Measurements from ENCODE around the gene SPATA6L. TPM values are rescaled to one million over a fixed set of nuclear protein-coding genes. Genes with fewer than 3 reads are reported as not detected.

SPATA6L gene
- total and polyA plus RNA-seq, 2 experiments from 2014 or later = 1.7 to 1.9 TPM

GRCh38 chr9:4550777-4551484 lies 115.3 kb downstream of the SPATA6L start (continued):
- no peak for TF ChIP-seq ZNF462 (CRISPR knock-in tag; IDR thresholded peaks at IDR 0.05)

- H3K27me3 Mint-ChIP-seq (ENCODE audit: insufficient read depth, low read depth, poor library complexity) = peaks cover 4% of the 10 kb centered on the region
- Histone ChIP-seq H2AFZ (no peak overlapping the region), H3K4me3 (no peak overlapping the region), H3K27ac (ENCODE audit: low read depth) (no peak overlapping the region), H3K9me2 (ENCODE audit: insufficient read depth) (no peaks in the 10 kb centered on the region), H3F3A (replicated peaks; ENCODE audit: low read depth) (0 out of 2 replicates have a peak, but pooled peaks cover 2% of the 10 kb centered on the region), H3K27me3 (ENCODE audit: insufficient read depth) (no peaks in the 10 kb centered on the region), H4K20me1 (replicated peaks; ENCODE audit: insufficient read depth) (no peaks in the 10 kb centered on the region; the same call in 1 of the 2 replicates), H3K4me2 (no peak overlapping the region), H3K4me1 (ENCODE audit: insufficient read depth) (no peaks in the 10 kb centered on the region), H3K79me2 (replicated peaks; ENCODE audit: insufficient read depth) (no peaks in the 10 kb centered on the region), H3K36me3 (ENCODE audit: insufficient read depth) (no peaks in the 10 kb centered on the region)
- H3K4me3 Mint-ChIP-seq = no peak overlapping the region
- no peak overlapping the region for H3K27ac Mint-ChIP-seq
- ATAC-seq (no peak), DNase-seq (ENCODE audit: low spot score) (no peak)
- H3K9me3 Mint-ChIP-seq = no peaks in the 10 kb centered on the region
- no peaks in the 10 kb centered on the region for H3K36me3 Mint-ChIP-seq (ENCODE audit: low read depth)
- peaks cover 12% of the 10 kb centered on the region for H3K4me1 Mint-ChIP-seq
- no peak for TF ChIP-seq STAT1 (IDR thresholded peaks at IDR 0.05; ENCODE audit: unreplicated experiment)
- no peak for TF ChIP-seq CREB1 (CRISPR knock-in tag; IDR thresholded peaks at IDR 0.05; ENCODE audit: low read depth)
- TF ChIP-seq, protein P1, sequence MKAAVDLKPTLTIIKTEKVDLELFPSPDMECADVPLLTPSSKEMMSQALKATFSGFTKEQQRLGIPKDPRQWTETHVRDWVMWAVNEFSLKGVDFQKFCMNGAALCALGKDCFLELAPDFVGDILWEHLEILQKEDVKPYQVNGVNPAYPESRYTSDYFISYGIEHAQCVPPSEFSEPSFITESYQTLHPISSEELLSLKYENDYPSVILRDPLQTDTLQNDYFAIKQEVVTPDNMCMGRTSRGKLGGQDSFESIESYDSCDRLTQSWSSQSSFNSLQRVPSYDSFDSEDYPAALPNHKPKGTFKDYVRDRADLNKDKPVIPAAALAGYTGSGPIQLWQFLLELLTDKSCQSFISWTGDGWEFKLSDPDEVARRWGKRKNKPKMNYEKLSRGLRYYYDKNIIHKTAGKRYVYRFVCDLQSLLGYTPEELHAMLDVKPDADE (IDR thresholded peaks at IDR 0.05) = no peak
- no peak for TF ChIP-seq POLR2AphosphoS5 (IDR thresholded peaks at IDR 0.05; ENCODE audit: low read depth)
- no peak for TF ChIP-seq EZH2 (IDR thresholded peaks at IDR 0.05; ENCODE audit: low read depth, unreplicated experiment)
- TF ChIP-seq, protein P2, sequence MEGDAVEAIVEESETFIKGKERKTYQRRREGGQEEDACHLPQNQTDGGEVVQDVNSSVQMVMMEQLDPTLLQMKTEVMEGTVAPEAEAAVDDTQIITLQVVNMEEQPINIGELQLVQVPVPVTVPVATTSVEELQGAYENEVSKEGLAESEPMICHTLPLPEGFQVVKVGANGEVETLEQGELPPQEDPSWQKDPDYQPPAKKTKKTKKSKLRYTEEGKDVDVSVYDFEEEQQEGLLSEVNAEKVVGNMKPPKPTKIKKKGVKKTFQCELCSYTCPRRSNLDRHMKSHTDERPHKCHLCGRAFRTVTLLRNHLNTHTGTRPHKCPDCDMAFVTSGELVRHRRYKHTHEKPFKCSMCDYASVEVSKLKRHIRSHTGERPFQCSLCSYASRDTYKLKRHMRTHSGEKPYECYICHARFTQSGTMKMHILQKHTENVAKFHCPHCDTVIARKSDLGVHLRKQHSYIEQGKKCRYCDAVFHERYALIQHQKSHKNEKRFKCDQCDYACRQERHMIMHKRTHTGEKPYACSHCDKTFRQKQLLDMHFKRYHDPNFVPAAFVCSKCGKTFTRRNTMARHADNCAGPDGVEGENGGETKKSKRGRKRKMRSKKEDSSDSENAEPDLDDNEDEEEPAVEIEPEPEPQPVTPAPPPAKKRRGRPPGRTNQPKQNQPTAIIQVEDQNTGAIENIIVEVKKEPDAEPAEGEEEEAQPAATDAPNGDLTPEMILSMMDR (conservative IDR thresholded peaks at IDR 0.05; ENCODE audit: low read depth in 2 of 2) = no peak
- no peak for TF ChIP-seq JUNB (IDR thresholded peaks at IDR 0.05; ENCODE audit: unreplicated experiment)
Observed at GRCh38 chr9:4549751-4550295, 116.5 kb downstream of the SPATA6L start.
